ENCODE results near the gene HIP1.
A peak's percentile ranks its signal among the peaks of the same experiment; 100 is the strongest.
"Not testable (repeated sequence)": the region's sequence is repeated elsewhere in the genome, so short reads cannot be mapped to it uniquely, and the experiment has no call there.

The HIP1 gene

GRCh38 chr7:75716992-75717626 lies 21.6 kb downstream of the HIP1 start:
- FAIRE-seq (no peak), DNase-seq (ENCODE audit: low spot score) (peak; percentile 56)

DNA sequence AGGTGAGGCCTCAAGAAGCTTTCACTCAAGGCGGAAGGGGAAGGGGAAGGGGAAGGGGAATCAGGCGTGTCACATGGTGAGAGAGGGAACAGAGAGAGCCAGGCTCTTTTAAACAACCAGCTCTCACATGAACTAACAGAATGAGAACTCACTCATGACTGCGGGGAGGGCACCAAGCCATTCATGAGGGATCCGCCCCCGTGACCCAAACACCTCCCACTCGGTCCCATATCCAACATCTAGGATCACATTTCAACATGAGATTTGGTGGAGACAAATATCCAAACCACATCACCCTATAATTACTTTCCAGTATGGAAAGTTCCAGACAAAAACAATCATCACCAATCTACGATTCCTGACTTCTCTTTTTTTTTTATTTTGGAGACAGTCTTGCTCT lies 22.9 kb downstream of the HIP1 start:
- FAIRE-seq, result no peak

GRCh38 chr7:75712517-75713361 lies 26.0 kb downstream of the HIP1 start:
- DNase-seq (ENCODE audit: low spot score) (no peak), FAIRE-seq (no peak)

More for the DNA sequence above, 22.9 kb downstream of the HIP1 start:
- DNase-seq (ENCODE audit: low spot score), result no peak

- DNase-seq (ENCODE audit: low spot score) (no peak), FAIRE-seq (no peak)
These were observed 26.9 kb downstream of the HIP1 start for GRCh38 chr7:75711656-75712514.

DNA sequence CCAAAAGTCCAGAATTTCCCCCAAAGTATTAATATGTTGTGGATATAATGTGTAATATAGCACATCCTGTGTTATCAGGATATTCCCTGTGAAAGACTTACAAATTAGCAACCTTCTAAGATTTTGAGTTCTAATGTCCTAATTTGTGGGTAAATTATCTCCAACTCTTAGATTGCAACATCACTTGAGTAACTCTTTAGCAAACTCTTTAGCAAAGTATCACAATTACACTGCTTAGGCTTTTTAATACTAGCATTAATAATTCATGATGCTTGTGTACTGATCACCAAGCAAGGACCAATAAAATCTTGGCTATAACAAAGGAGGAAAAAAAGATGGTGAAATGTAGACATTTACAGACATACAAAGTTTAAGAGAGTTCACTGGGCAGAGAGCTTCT lies 27.7 kb downstream of the HIP1 start:
- FAIRE-seq (no peak), DNase-seq (ENCODE audit: low spot score) (no peak)

GRCh38 chr7:75704928-75705327 lies 33.8 kb downstream of the HIP1 start:
- DNase-seq (ENCODE audit: low spot score) (no peak), FAIRE-seq (no peak)

DNA sequence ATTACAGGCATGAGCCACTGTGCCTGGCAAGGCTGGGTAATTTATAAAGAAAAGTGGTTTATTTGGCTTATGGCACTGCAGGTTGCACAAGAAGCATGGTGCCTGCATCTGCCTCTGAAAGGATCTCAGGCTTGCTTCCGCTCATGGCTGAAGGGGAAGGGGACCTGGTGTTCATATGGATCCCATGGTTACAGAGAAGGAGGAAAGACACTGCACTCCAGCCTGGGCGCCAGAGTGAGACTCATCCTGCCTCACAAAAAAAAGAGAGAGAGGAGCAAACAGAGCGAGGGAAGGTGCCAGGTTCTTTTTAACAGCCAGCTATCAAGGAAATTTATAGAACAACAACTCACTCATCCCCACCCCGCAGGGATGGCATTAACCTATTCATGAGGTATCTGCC lies 36.2 kb downstream of the HIP1 start:
- FAIRE-seq (no peak), DNase-seq (ENCODE audit: low spot score) (no peak)

GRCh38 chr7:75699993-75700392 lies 38.7 kb downstream of the HIP1 start:
- FAIRE-seq, result no peak

DNA sequence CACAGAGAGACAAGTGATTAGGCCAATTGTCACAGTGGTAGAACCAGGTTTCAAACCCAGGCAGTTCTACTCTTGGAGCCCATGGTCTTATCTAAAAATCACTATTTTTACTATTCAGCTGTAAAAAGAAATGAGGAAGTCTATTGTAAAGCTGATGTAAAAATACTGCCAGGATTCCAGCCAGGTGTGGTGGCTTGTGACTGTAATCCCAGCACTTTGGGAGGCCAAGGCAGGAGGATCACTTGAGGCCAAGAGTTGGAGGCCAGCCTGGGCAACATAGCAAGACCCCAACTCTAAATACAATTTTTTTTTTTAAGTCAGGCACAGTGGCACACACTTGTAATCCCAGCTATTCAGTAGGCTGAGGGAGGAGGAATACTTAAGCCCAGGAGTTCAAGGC lies 40.4 kb downstream of the HIP1 start:
- FAIRE-seq (no peak), DNase-seq (ENCODE audit: low spot score) (no peak)

More at GRCh38 chr7:75699993-75700392, 38.7 kb downstream of the HIP1 start:
- no peak for DNase-seq (ENCODE audit: low spot score)

DNA sequence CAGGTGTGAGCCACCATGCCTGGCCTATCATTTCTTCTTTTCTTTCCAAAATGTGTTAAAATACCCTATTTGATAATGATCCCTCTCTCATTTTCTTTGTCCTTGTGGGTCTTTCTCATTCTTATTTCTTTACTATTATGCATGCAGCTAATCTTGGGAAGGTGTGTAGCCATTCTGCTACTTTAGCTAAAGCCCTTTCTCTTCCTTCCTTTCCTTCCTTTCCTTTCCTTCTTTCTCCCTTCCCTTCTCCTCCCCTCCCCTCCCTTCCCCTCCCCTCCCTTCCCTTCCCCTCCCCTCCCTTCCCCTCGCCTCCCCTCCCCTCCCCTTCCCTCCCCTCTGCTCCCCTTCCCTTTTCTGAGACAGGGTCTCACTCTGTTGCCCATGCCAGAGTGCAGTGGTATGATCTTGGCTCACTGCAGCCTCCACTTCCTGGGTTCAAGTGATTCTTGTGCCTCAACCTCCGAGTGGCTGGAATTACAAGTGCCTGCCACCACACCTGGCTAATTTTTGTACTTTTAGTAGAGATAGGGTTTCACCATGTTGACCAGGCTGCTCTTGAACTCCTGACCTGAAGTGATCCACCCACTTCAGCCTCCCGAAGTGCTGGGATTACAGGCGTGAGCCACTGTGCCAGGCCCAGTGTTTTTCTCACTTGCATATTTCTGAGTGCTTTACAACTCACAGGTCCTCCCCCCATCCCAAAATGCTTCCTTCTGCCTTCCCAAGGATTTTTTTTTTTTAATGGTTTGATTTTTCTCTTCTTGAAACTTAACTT lies 42.3 kb downstream of the HIP1 start:
- DNase-seq (ENCODE audit: low spot score) (no peak), FAIRE-seq (no peak)

DNA sequence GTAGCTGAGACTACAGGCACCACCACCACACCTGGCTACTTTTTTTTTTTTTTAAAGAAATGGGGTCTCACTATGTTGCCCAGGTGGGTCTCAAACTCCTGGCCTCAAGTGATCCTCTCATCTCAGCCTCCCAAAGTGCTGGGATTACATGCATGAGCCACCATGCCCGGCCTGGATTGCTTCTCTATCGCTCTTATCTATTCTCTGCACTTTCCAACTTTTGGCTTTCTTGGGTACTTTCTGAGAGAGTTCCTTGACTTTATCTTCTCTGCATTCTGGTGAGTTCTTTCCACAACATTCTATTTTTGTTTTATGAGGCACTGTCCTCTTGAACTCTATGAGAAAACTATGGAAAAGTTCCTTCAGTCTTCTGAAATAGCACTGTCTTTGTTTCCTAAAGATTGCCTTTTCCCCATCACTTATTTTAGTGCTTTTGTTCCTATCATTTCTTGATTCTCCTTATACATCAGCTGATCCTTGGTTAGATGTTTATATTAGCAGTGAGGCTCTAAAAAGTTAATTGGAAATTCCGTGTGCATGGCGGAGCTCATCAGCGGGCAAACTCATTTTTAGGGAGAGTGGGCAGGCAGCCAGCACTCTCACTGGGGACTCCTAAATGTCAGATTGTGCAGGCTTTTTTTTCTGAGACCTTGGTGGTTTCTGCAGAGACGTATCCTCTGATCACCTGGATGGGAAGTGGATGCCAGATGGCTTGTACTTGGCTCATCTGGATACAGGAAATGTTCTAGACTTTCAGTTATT lies 43.9 kb downstream of the HIP1 start:
- FAIRE-seq, result no peak
- DNase-seq (ENCODE audit: low spot score), result no peak

GRCh38 chr7:75693668-75694067 lies 45.1 kb downstream of the HIP1 start:
- not testable (repeated sequence) for DNase-seq (ENCODE audit: low spot score); FAIRE-seq

DNA sequence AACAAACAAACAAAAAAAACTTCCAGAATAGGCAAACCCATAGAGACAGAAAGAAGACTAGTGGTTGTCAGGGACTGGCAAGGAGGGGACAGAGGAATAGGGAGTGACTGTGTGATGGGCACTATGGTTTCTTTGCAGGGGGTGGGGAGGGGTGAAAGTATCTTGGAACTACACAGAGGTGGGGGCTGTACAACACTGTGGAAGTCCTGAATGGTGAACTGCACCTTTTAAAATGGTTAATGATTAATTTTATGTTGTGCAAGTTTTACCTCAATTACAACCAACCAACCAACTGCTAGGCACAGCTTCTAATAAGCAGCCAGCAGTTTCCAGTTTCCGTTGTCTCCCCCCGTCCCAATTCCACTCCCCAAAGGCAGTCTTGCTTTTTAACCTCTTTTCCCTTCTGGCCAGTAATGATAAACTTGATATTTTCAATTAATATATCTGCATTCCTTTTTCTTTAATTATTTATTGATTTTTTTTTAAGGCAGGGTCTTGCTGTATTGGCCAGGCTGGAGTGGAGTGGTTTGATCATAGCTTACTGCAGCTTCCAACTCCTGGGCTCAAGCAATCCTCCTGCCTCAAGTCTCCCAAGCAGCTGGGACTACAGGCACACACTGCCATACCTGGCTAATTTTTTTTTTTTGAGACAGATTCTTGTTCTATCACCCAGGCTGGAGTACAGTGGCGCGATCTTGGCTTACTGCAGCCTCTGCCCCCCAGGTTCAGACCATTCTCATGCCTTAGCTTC lies 46.8 kb downstream of the HIP1 start:
- no peak for DNase-seq (ENCODE audit: low spot score)
- FAIRE-seq, result no peak

- no peak for FAIRE-seq
These were observed 48.6 kb downstream of the HIP1 start for GRCh38 chr7:75690121-75690523.

DNA sequence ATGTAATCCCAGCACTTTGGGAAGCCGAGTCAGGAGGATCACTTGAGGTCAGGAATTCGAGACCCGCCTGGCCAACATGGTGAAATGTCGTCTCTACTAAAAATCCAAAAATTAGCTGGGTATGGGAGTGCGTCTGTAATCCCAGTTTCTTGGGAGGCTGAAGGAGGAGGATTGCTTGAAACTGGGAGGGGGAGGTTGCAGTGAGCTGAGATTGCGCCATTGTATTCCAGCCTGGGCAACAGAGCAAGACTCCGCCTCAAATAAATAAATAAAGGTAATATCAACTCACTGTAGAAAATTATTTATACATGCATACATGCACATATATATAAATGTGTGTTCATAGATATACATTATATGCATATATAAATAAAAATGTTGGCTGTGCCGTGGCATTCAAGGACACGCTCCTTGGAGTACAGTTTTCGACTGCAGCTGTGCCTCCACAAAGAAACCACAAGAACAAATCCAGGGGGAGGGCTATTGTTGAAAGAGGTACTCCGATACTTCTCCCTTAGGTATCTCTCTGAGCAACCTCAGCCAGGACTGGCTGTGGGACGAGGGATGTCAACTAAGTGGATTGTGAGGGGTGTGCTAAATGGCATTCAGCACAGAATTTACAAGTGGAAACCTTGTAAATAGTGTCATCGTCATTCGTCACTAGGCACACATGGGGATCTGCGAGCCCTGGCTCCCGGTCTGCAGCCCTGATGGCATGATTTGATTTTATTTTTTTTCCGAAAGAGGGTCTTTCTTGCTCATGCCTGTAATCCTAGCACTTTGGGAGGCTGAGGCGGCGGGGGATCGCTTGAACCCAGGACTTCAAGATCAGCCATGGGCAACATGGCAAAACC lies 49.3 kb downstream of the HIP1 start:
- DNase-seq (ENCODE audit: low spot score), result no peak

More at GRCh38 chr7:75690121-75690523, 48.6 kb downstream of the HIP1 start:
- no peak for DNase-seq (ENCODE audit: low spot score)

DNA sequence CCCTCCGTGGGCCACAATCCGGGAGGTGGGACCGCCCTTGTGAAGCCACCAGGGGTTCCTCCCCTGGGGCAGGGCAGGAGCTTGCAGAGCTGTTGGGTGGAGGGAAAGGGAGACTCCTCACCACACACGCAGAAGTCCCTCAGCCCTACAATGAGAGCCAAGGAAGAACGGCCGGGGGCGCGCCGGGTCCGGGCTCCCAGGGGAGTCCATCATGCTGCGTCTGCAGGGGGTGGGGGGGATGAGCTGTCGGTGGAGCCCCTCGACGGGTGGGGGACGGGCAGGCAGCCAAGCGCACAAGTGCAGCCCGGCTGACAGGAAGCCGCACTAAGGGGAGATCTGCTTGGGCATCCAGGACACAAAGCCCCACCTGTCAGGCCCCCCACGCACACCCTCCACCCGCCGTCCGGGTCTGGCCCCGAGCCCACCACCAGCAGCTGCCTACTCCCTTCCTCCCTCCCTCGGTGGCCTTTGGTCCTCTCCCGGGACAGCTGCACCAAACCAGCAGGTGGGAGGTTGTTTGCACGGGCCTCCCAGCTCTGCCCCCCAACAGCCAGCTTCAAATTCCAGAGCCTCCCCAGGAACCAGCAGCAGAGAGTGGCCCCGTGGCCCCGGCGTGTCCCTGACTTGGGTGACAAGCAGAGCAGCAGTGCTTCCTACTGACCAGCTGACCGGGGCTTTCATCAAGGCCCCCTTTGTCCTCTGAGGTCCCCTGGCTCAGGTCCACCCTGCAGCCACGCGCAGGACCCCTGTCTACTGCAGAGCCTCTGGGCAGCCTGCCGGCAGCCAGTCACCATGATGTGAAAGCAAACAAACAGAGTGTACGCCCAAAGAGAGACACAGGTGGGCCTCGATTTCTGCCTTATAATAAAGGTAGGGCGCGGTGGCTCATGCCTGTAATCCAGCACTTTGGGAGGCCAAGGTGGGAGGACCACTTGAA lies 50.3 kb downstream of the HIP1 start:
- no peak for FAIRE-seq
- no peak for DNase-seq (ENCODE audit: low spot score)

More for the DNA sequence above, 49.3 kb downstream of the HIP1 start:
- FAIRE-seq, result no peak

DNA sequence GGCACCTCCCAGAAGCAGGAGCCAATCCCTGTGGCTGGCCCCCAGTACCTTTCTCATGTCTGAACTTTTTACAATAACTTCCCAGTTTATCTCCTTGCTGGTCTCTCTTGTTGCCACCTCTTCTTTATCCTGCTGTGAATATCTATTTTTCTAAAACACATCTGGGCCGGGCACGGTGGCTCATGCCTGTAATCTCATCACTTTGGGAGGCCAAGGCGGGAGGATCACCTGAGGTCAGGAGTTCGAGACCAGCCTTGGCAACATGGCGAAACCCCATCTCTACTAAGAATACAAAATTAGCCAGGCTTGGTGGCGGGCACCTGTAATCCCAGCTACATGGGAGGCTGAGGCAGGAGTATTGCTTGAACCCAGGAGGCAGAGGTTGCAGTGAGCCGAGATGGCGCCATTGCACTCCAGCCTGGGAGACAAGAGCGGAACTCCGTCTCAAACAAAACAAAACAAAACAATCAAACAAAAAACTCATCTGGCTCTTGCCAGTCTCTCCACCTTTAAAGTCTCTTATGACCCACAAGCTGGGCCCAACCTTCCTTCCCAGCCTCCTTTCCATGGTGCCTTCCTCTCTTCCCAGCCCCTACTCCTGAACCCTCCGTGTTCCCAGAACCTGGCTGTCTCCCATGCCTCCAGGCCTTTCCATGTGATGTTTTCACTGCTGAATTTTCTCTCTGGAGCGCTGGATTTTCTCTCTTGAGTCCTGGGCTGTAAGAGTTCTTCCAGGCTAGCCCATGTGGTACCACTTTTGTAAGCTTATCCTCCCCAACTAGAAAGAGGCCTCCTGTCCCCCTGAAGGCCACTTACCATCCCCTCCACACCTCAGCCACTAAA lies 51.3 kb downstream of the HIP1 start:
- no peak for FAIRE-seq
- no peak for DNase-seq (ENCODE audit: low spot score)

All from RCC 7860 (cell line).